H1 (cell line): ENCODE measurements around the gene C1orf116. TPM values are rescaled to one million over a fixed set of nuclear protein-coding genes. Genes with fewer than 3 reads are reported as not detected.

ENCODE experiments used
- CTCF ChIA-PET: fragments of 300-600 bp; sonication (Branson Sonifier 250); formaldehyde crosslinking; loops from one replicate; lab custom pipeline; 2021; ENCODE audit not compliant: partially characterized antibody; lab: Charles Lee
- POLR2A ChIA-PET: fragments of 300-600 bp; sonication (Branson Sonifier 250); formaldehyde crosslinking; loops from one replicate; lab custom pipeline; 2021; ENCODE audit warnings: inconsistent platforms; ENCODE audit not compliant: partially characterized antibody; lab: Charles Lee
- DNase-seq, 2 experiments: peaks; one replicate each; pipeline versions ENCODE4 v3.0.0 to v3.0.0-alpha.2; 2010 to 2022; ENCODE audit warnings: low spot score in 2 of 2, low read depth in 1 of 2, mixed read lengths in 1 of 2
- FAIRE-seq: peaks from 2 replicates; lab custom pipeline; 2011; peaks lifted over from hg19 to GRCh38; lab: Jason Lieb, UNC
- H2AFZ ChIP-seq: 2 replicates; pipeline ENCODE4 v1.8.1; 2012; ENCODE audit warnings: low read length, inconsistent platforms
- H2AK5ac ChIP-seq: 2 replicates; pipeline ENCODE4 v1.6.1; 2013; ENCODE audit warnings: low read depth, low read length
- H2BK120ac ChIP-seq: replicated peaks from 2 replicates; pipeline ENCODE3; 2013; ENCODE audit warnings: low read depth, low read length, inconsistent platforms
- H2BK12ac ChIP-seq: 2 replicates; pipeline ENCODE4 v1.6.1; 2013; ENCODE audit warnings: low read depth, low read length
- H2BK15ac ChIP-seq: 2 replicates; pipeline ENCODE4 v1.6.1; 2013; ENCODE audit warnings: low read length
- H2BK20ac ChIP-seq: 2 replicates; pipeline ENCODE4 v1.6.1; 2013; ENCODE audit warnings: low read length
- H2BK5ac ChIP-seq: 2 replicates; pipeline ENCODE4 v1.6.1; 2013; ENCODE audit warnings: low read depth, low read length
- H3K14ac ChIP-seq: 2 replicates; pipeline ENCODE4 v1.6.1; 2013; ENCODE audit warnings: inconsistent platforms; ENCODE audit not compliant: insufficient read length
- H3K18ac ChIP-seq: 2 replicates; pipeline ENCODE4 v1.6.1; 2013; ENCODE audit warnings: low read length; ENCODE audit errors: extremely low read depth
- H3K23ac ChIP-seq: 2 replicates; pipeline ENCODE4 v1.6.1; 2013; ENCODE audit warnings: inconsistent platforms; ENCODE audit not compliant: insufficient read length
- H3K23me2 ChIP-seq: 2 replicates; pipeline ENCODE4 v1.6.1; 2013; ENCODE audit warnings: low read depth, low read length
- H3K27ac ChIP-seq: 2 replicates; pipeline ENCODE4 v1.6.1; 2011; ENCODE audit warnings: low read depth, low read length, inconsistent platforms
- H3K27me3 ChIP-seq, 4 experiments: replicated peaks in 1 of 4; 1 replicate in 1 of 4; 2 replicates in 3 of 4; pipeline versions ENCODE4 v1.6.1 to v1.8.1; 2011 to 2013; ENCODE audit warnings: low read length in 3 of 4, mild to moderate bottlenecking in 3 of 4, inconsistent platforms in 2 of 4, mixed read lengths in 2 of 4, moderate library complexity in 1 of 4; ENCODE audit not compliant: control insufficient read depth in 3 of 4, insufficient read depth in 3 of 4; ENCODE audit errors: extremely low read depth in 1 of 4
- H3K36me3 ChIP-seq, 4 experiments: 2 replicates each; pipeline versions ENCODE4 v1.6.1 to v1.8.1; 2011 to 2013; ENCODE audit warnings: mild to moderate bottlenecking in 4 of 4, low read length in 3 of 4, moderate library complexity in 2 of 4, control low read depth in 1 of 4, inconsistent platforms in 1 of 4; ENCODE audit not compliant: insufficient read depth in 4 of 4, control insufficient read depth in 2 of 4
- H3K4ac ChIP-seq: replicated peaks from 2 replicates; pipeline ENCODE3; 2013; ENCODE audit warnings: low read length, low read depth, mixed read lengths, inconsistent platforms; ENCODE audit not compliant: insufficient read length
- H3K4me1 ChIP-seq, 4 experiments: replicated peaks in 1 of 4; 1 replicate in 1 of 4; 2 replicates in 3 of 4; pipeline versions ENCODE4 v1.6.1 to v1.8.1; 2011 to 2013; ENCODE audit warnings: low read length in 3 of 4, inconsistent platforms in 2 of 4, mixed read lengths in 1 of 4; ENCODE audit not compliant: insufficient read depth in 4 of 4, control insufficient read depth in 3 of 4
- H3K4me2 ChIP-seq, 2 experiments: 2 replicates each; pipeline versions ENCODE4 v1.6.1 to v1.8.1; 2011 to 2013; ENCODE audit warnings: low read depth in 2 of 2, low read length in 2 of 2, control low read depth in 1 of 2, inconsistent platforms in 1 of 2, mild to moderate bottlenecking in 1 of 2; ENCODE audit not compliant: insufficient read depth in 1 of 2
- H3K4me3 ChIP-seq, 4 experiments: fragments of 200-600, 300-600 bp in 1 of 4; sonication (generic), shearing (Covaris generic), sonication (Bioruptor Twin) in 1 of 4; 2 replicates each; pipeline versions ENCODE4 v1.5.1 to v1.8.1; 2011 to 2016; ENCODE audit warnings: low read length in 4 of 4, low read depth in 3 of 4, control low read depth in 2 of 4, inconsistent platforms in 2 of 4, mild to moderate bottlenecking in 2 of 4, mixed read lengths in 1 of 4, moderate library complexity in 1 of 4; ENCODE audit not compliant: insufficient read depth in 2 of 4; ENCODE audit errors: extremely low read depth in 1 of 4
- H3K56ac ChIP-seq: replicated peaks from 2 replicates; pipeline ENCODE3; 2013; ENCODE audit warnings: low read depth, mild to moderate bottlenecking, mixed read lengths, low read length, inconsistent platforms; ENCODE audit not compliant: insufficient read length
- H3K79me1 ChIP-seq: 2 replicates; pipeline ENCODE4 v1.6.1; 2013; ENCODE audit warnings: low read depth, low read length, control low read depth
- H3K79me2 ChIP-seq, 2 experiments: 2 replicates each; pipeline versions ENCODE4 v1.6.1 to v1.8.1; 2012 to 2013; ENCODE audit warnings: low read length in 2 of 2, mild to moderate bottlenecking in 2 of 2, inconsistent platforms in 1 of 2; ENCODE audit not compliant: insufficient read depth in 2 of 2, control insufficient read depth in 1 of 2
- H3K9ac ChIP-seq, 4 experiments: replicated peaks in 1 of 4; 1 replicate in 1 of 4; 2 replicates in 3 of 4; pipeline versions ENCODE4 v1.6.1 to v1.8.1; 2011 to 2013; ENCODE audit warnings: low read depth in 3 of 4, low read length in 3 of 4, control low read depth in 2 of 4, mild to moderate bottlenecking in 2 of 4, moderate library complexity in 2 of 4, inconsistent platforms in 1 of 4; ENCODE audit errors: extremely low read depth in 1 of 4
- H3K9me3 ChIP-seq, 2 experiments: 2 replicates each; pipeline versions ENCODE4 v1.6.1 to v1.8.1; 2012 to 2013; ENCODE audit warnings: mild to moderate bottlenecking in 2 of 2, moderate library complexity in 2 of 2, control low read depth in 1 of 2, inconsistent platforms in 1 of 2, low read depth in 1 of 2, low read length in 1 of 2, mixed read lengths in 1 of 2; ENCODE audit not compliant: insufficient read depth in 2 of 2
- H4K20me1 ChIP-seq, 2 experiments: replicated peaks in 1 of 2; 2 replicates each; pipeline versions ENCODE3 to v1.8.1; 2011 to 2013; ENCODE audit warnings: inconsistent platforms in 2 of 2, low read length in 2 of 2, mild to moderate bottlenecking in 1 of 2; ENCODE audit not compliant: insufficient read depth in 2 of 2, control insufficient read depth in 1 of 2
- H4K5ac ChIP-seq: 2 replicates; pipeline ENCODE4 v1.6.1; 2013; ENCODE audit warnings: low read length, low read depth, mixed read lengths, inconsistent platforms; ENCODE audit not compliant: insufficient read length
- H4K8ac ChIP-seq: 2 replicates; pipeline ENCODE4 v1.8.0; 2013; ENCODE audit warnings: mild to moderate bottlenecking, moderate library complexity, low read length, inconsistent platforms; ENCODE audit not compliant: insufficient read depth; ENCODE audit errors: extremely low read depth
- H4K91ac ChIP-seq: replicated peaks from 2 replicates; pipeline ENCODE3; 2013; ENCODE audit warnings: low read length, mixed read lengths, inconsistent platforms; ENCODE audit not compliant: insufficient read length
- BRCA1 ChIP-seq: IDR thresholded peaks from 2 replicates; pipeline ENCODE4 v1.6.1; 2012; ENCODE audit warnings: low read depth, low read length, improper control_type of control experiment
- CBX5 ChIP-seq: fragments of 300-800, 300-1000 bp; sonication (generic); IDR thresholded peaks from 2 replicates; pipeline ENCODE4 v1.7.1; 2016; ENCODE audit warnings: antibody characterized with exemption, low read length, low read depth
- CEBPB ChIP-seq: IDR thresholded peaks from 2 replicates; pipeline ENCODE4 v1.6.1; 2012; ENCODE audit warnings: low read depth, low read length
- GABPA ChIP-seq: IDR thresholded peaks from 2 replicates; pipeline ENCODE4 v1.6.1; 2011; ENCODE audit warnings: mild to moderate bottlenecking, low read length, moderate library complexity, borderline replicate concordance; ENCODE audit not compliant: insufficient read depth
- JUN ChIP-seq: IDR thresholded peaks from 2 replicates; pipeline ENCODE4 v1.6.1; 2011; ENCODE audit warnings: low read depth, mild to moderate bottlenecking, improper control_type of control experiment, low read length
- JUND ChIP-seq: IDR thresholded peaks from 2 replicates; pipeline ENCODE4 v1.6.1; 2011; ENCODE audit warnings: mild to moderate bottlenecking, improper control_type of control experiment, low read length
- RAD21 ChIP-seq, 2 experiments: IDR thresholded peaks in 1 of 2; conservative IDR thresholded peaks in 1 of 2; 2 replicates each; pipeline ENCODE4 v1.6.1; 2011; ENCODE audit warnings: low read depth in 2 of 2, low read length in 2 of 2, improper control_type of control experiment in 1 of 2, inconsistent platforms in 1 of 2, mild to moderate bottlenecking in 1 of 2, moderate library complexity in 1 of 2
- RXRA ChIP-seq: IDR thresholded peaks from 2 replicates; pipeline ENCODE4 v1.6.1; 2011; ENCODE audit warnings: low read depth, mild to moderate bottlenecking, low read length, moderate library complexity; ENCODE audit not compliant: insufficient read depth
- SIN3A ChIP-seq, 2 experiments: IDR thresholded peaks in 1 of 2; conservative IDR thresholded peaks in 1 of 2; 2 replicates each; pipeline ENCODE4 v1.6.1; 2011 to 2012; ENCODE audit warnings: low read length in 2 of 2, improper control_type of control experiment in 1 of 2, low read depth in 1 of 2, mild to moderate bottlenecking in 1 of 2
- SP1 ChIP-seq: IDR thresholded peaks from 2 replicates; pipeline ENCODE4 v1.6.1; 2011; ENCODE audit warnings: low read depth, low read length
- SRF ChIP-seq: IDR thresholded peaks from 2 replicates; pipeline ENCODE4 v1.6.1; 2011; ENCODE audit warnings: mild to moderate bottlenecking, low read depth, low read length, moderate library complexity
- TCF12 ChIP-seq: IDR thresholded peaks from 2 replicates; pipeline ENCODE4 v1.6.1; 2011; ENCODE audit warnings: low read depth, mild to moderate bottlenecking, low read length
- ZNF274 ChIP-seq: IDR thresholded peaks from 2 replicates; pipeline ENCODE4 v1.7.0; 2012; ENCODE audit warnings: low read length, borderline replicate concordance; ENCODE audit errors: extremely low read depth
- WGBS, 2 experiments: shearing (Covaris generic) in 1 of 2; methylation state at CpG; one replicate each; pipeline versions ENCODE4 v1.1.6 to v1.1.7; 2013 to 2015; ENCODE audit warnings: low lambda C conversion rate in 2 of 2, mixed read lengths in 2 of 2, inconsistent platforms in 1 of 2, low coverage in 1 of 2, missing lambda C conversion rate in 1 of 2; ENCODE audit not compliant: insufficient replicate concordance in 2 of 2, insufficient coverage in 1 of 2, insufficient read length in 1 of 2; ENCODE audit errors: extremely low coverage in 1 of 2, missing lambda C conversion rate in 1 of 2; 5-methylcytosine and 5-hydroxymethylcytosine counted together
- polyA plus RNA-seq, 7 experiments: library from polyadenylated mRNA; depleted of rRNA in 3 of 7; stranded (reverse) in 5 of 7; unstranded in 2 of 7; fragments of >200 nt in 5 of 7; fragments of 200-250 nt in 2 of 7; gene quantifications; 1 replicate in 5 of 7; 2 replicates in 1 of 7; 4 replicates in 1 of 7; pipeline versions ENCODE4 v1.2.1 to v1.2.3, GENCODE V29; 2011 to 2013; ENCODE audit warnings: missing spikeins in 2 of 7, mixed read lengths in 2 of 7
- total RNA-seq: library from RNA; stranded (reverse); fragmentation: NEBNext Ultra II Directional; extraction: Animal tissue kit (Norgen Biotek cat#: 25700); gene quantifications from 2 replicates; pipeline ENCODE4 v1.2.1, GENCODE V29; 2021
- TF ChIP-seq, protein P1 (sequence below): IDR thresholded peaks from 2 replicates; pipeline ENCODE4 v1.6.1; 2012; ENCODE audit warnings: inconsistent platforms

C1orf116 gene
- total and polyA plus RNA-seq, 2 of the 8 experiments (the other 6 are each of a cell fraction or from before 2014, with no cell fraction given), result 2.2 to 3.9 TPM

DNA sequence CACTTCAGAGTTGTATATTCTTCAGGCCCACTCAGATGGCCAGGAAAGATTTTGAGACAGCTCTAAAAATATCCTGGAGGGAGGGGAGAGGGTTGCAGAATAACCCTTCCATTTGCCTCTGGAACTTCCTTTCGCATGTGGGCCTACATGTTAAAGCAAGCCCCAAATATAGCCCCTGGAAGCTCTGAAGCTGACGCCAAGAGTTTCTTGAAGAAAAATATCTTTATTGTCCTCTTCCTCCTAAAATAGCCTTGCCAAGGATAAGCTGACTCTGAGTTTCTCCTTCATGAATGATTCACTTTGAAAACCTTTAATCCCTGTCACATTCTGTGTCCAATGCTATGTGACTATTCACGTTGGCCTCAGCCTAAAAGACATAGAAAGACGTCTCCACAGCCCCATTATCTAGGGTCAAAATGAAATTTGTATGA is 6.4 kb downstream of the C1orf116 start:
- Histone ChIP-seq H3K9ac (no peak overlapping the region), H2BK5ac (no peak overlapping the region), H4K5ac (no peak overlapping the region), H2BK12ac (no peak overlapping the region), H2AFZ (no peak overlapping the region), H3K27me3 (no peaks in the 10 kb centered on the region), H2BK20ac (no peak overlapping the region), H3K27ac (no peak overlapping the region), H4K20me1 (no peaks in the 10 kb centered on the region), H4K91ac (no peak overlapping the region), H2BK15ac (no peak overlapping the region), H2AK5ac (no peak overlapping the region), H3K23ac (no peak overlapping the region), H4K8ac (no peak overlapping the region), H3K14ac (no peak overlapping the region), H2BK120ac (no peak overlapping the region), H3K79me1 (no peaks in the 10 kb centered on the region), H3K4me2 (no peak overlapping the region), H3K56ac (no peak overlapping the region), H3K4ac (no peak overlapping the region), H3K18ac (no peak overlapping the region), H3K4me3 (no peak overlapping the region), H3K36me3 (peaks cover 0 to 2% (median 0%) of the 10 kb centered on the region in 4 experiments; a peak in 2 of 8 replicates), H3K9me3 (no peaks in the 10 kb centered on the region), H3K23me2 (no peaks in the 10 kb centered on the region), H3K79me2 (no peaks in the 10 kb centered on the region), H3K4me1 (peaks cover 3 to 11% (median 10%) of the 10 kb centered on the region in 4 experiments; a peak in 6 of 7 replicates)
- DNase-seq (no peak), FAIRE-seq (no peak)
- WGBS, 2 experiments, result 92% methylated on average over 4 of the region's 4 CpGs; no CpG with 5 or more reads in 1 of the 2 experiments
- POLR2A ChIA-PET, result interaction anchor here (0.7 kb wide), 1 partner anchor 18 kb away, joined by 3 read pairs; no protein-coding TSS in a partner anchor
- CTCF ChIA-PET, result interaction anchor here (1.3 to 10.5 kb wide), 5 partner anchors 18 to 90 kb away, joined by 3 to 122 read pairs (median 9); no protein-coding TSS in a partner anchor
- no peak for TF ChIP-seq SP1
- TF ChIP-seq BRCA1, result no peak
- no peak for TF ChIP-seq SRF
- TF ChIP-seq TCF12, result no peak
- no peak for TF ChIP-seq SIN3A (conservative IDR thresholded peaks at IDR 0.05 in 1 of 2, IDR thresholded peaks at IDR 0.05 in 1 of 2; ENCODE audit: low read depth in 1 of 2, low read length in 2 of 2)
- TF ChIP-seq ZNF274, result no peak
- no peak for TF ChIP-seq JUN
- no peak for TF ChIP-seq CEBPB
- no peak for TF ChIP-seq CBX5
- TF ChIP-seq RAD21 (IDR thresholded peaks at IDR 0.05 in 1 of 2, conservative IDR thresholded peaks at IDR 0.05 in 1 of 2; ENCODE audit: low read depth in 2 of 2, low read length in 2 of 2), result no peak
- TF ChIP-seq JUND, result no peak
- TF ChIP-seq GABPA, result no peak
- TF ChIP-seq, protein P1, sequence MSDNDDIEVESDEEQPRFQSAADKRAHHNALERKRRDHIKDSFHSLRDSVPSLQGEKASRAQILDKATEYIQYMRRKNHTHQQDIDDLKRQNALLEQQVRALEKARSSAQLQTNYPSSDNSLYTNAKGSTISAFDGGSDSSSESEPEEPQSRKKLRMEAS, result no peak
- TF ChIP-seq RXRA, result no peak
